CD8-positive, alpha-beta memory T cell (primary cell): ENCODE measurements around the gene KAT5. TPM values are rescaled to one million over a fixed set of nuclear protein-coding genes. Genes with fewer than 3 reads are reported as not detected.
"Not testable (repeated sequence)": the region's sequence is repeated elsewhere in the genome, so short reads cannot be mapped to it uniquely, and the experiment has no call there.

ENCODE experiments used
- CTCF ChIA-PET: fragments of 350-600 bp; sonication (Branson Sonifier 250); formaldehyde crosslinking; loops from one replicate; lab custom pipeline; 2021; ENCODE audit warnings: antibody characterized with exemption; lab: Charles Lee
- POLR2A ChIA-PET: fragments of 350-600 bp; sonication (Branson Sonifier 250); formaldehyde crosslinking; loops from one replicate; lab custom pipeline; 2021; ENCODE audit warnings: antibody characterized with exemption; lab: Charles Lee
- DNase-seq, 5 donors: peaks; one replicate each; pipeline versions ENCODE4 v3.0.0 to v3.0.0-alpha.2; 2020 to 2022; ENCODE audit warnings: mixed read lengths in 1 of 5
- H3K27ac ChIP-seq: one replicate; pipeline ENCODE4 v1.7.0; 2013; ENCODE audit warnings: low read depth, mild to moderate bottlenecking, low read length, moderate library complexity
- H3K27me3 ChIP-seq: 2 replicates; pipeline ENCODE4 v1.7.0; 2013; ENCODE audit warnings: low read length, mild to moderate bottlenecking; ENCODE audit not compliant: insufficient read depth, poor library complexity, severe bottlenecking
- H3K36me3 ChIP-seq: 2 replicates; pipeline ENCODE4 v1.7.0; 2013; ENCODE audit warnings: mild to moderate bottlenecking, low read length, moderate library complexity; ENCODE audit not compliant: insufficient read depth
- H3K4me1 ChIP-seq: 2 replicates; pipeline ENCODE4 v1.7.0; 2013; ENCODE audit warnings: mild to moderate bottlenecking, low read length, moderate library complexity; ENCODE audit not compliant: insufficient read depth
- H3K4me3 ChIP-seq: 2 replicates; pipeline ENCODE4 v1.7.0; 2013; ENCODE audit warnings: mild to moderate bottlenecking, low read length
- H3K9me3 ChIP-seq: 2 replicates; pipeline ENCODE4 v1.7.0; 2013; ENCODE audit warnings: mild to moderate bottlenecking, low read length
- H3K27ac Mint-ChIP-seq, 8 donors: one replicate each; pipeline ENCODE4 v1.8.0; 2020 to 2021; ENCODE audit warnings: mixed read lengths in 8 of 8, mild to moderate bottlenecking in 6 of 8, inconsistent platforms in 3 of 8, moderate library complexity in 3 of 8
- H3K27me3 Mint-ChIP-seq, 2 donors: one replicate each; pipeline ENCODE4 v1.8.0; 2020 to 2021; ENCODE audit warnings: mixed read lengths in 2 of 2, mild to moderate bottlenecking in 1 of 2, moderate library complexity in 1 of 2
- H3K36me3 Mint-ChIP-seq, 3 donors: one replicate each; pipeline ENCODE4 v1.8.0; 2020 to 2021; ENCODE audit warnings: mixed read lengths in 3 of 3, inconsistent platforms in 1 of 3, mild to moderate bottlenecking in 1 of 3
- H3K4me1 Mint-ChIP-seq, 3 donors: one replicate each; pipeline ENCODE4 v1.8.0; 2020 to 2021; ENCODE audit warnings: mixed read lengths in 3 of 3, inconsistent platforms in 1 of 3, mild to moderate bottlenecking in 1 of 3
- H3K4me3 Mint-ChIP-seq, 7 donors: one replicate each; pipeline ENCODE4 v1.8.0; 2020 to 2021; ENCODE audit warnings: mixed read lengths in 7 of 7, mild to moderate bottlenecking in 6 of 7, moderate library complexity in 4 of 7, inconsistent platforms in 2 of 7
- H3K9me3 Mint-ChIP-seq, 5 donors: one replicate each; pipeline ENCODE4 v1.8.0; 2020 to 2022; ENCODE audit warnings: mixed read lengths in 5 of 5, mild to moderate bottlenecking in 3 of 5, moderate library complexity in 2 of 5, inconsistent platforms in 1 of 5
- polyA plus RNA-seq: library from polyadenylated mRNA; unstranded; fragments of 300-500 nt; fragmentation: Illumina TruSeq; gene quantifications from one replicate; pipeline ENCODE4 v1.2.3, GENCODE V29; 2021
- total RNA-seq, 2 experiments: library from RNA; stranded (reverse); gene quantifications; one replicate each; pipeline ENCODE4 v1.2.3, GENCODE V29; 2021

Gene KAT5
- total and polyA plus RNA-seq, 3 experiments from 2014 or later = 49.5 to 87.1 (median 79.9) TPM

GRCh38 chr11:65745049-65745448, 33.0 kb downstream of the KAT5 start:
- ChIA-PET POLR2A (no interaction called here), CTCF (interaction anchor here (0.9 kb wide), 1 partner anchor 9 kb away, joined by 3 read pairs; no protein-coding TSS in a partner anchor)
- H3K9me3 ChIP-seq = no peaks in the 10 kb centered on the region
- peaks cover 22 to 34% of the 10 kb centered on the region in 2 donors for H3K27me3 Mint-ChIP-seq
- H3K36me3 ChIP-seq = no peaks in the 10 kb centered on the region
- no peaks in the 10 kb centered on the region for H3K27me3 ChIP-seq
- H3K4me3 Mint-ChIP-seq = no peak overlapping the region
- H3K36me3 Mint-ChIP-seq = no peaks in the 10 kb centered on the region
- H3K4me1 Mint-ChIP-seq = no peaks in the 10 kb centered on the region
- H3K4me1 ChIP-seq = no peaks in the 10 kb centered on the region
- H3K27ac ChIP-seq = no peak overlapping the region
- H3K4me3 ChIP-seq = no peak overlapping the region
- H3K27ac Mint-ChIP-seq = no peak overlapping the region
- H3K9me3 Mint-ChIP-seq = no peaks in the 10 kb centered on the region
- no peak for DNase-seq

GRCh38 chr11:65762169-65762568, 50.1 kb downstream of the KAT5 start:
- CTCF ChIA-PET = interaction anchor here (1.1 kb wide), 1 partner anchor 8 kb away, joined by 5 read pairs; no protein-coding TSS in a partner anchor
- H3K36me3 Mint-ChIP-seq, H3K4me3 Mint-ChIP-seq, H3K4me1 Mint-ChIP-seq, H3K4me1 ChIP-seq, H3K9me3 ChIP-seq, H3K27ac ChIP-seq, H3K9me3 Mint-ChIP-seq, H3K4me3 ChIP-seq, H3K27ac Mint-ChIP-seq, H3K36me3 ChIP-seq, DNase-seq, POLR2A ChIA-PET, H3K27me3 ChIP-seq: not testable (repeated sequence)
- peaks cover 12 to 34% of the 10 kb centered on the region in 2 donors for H3K27me3 Mint-ChIP-seq

GRCh38 chr11:65762816-65763215, 50.8 kb downstream of the KAT5 start:
- H3K27me3 ChIP-seq, DNase-seq, H3K4me1 ChIP-seq, POLR2A ChIA-PET, H3K4me1 Mint-ChIP-seq, H3K27ac Mint-ChIP-seq, H3K9me3 Mint-ChIP-seq, H3K4me3 ChIP-seq, CTCF ChIA-PET, H3K4me3 Mint-ChIP-seq, H3K27ac ChIP-seq, H3K36me3 ChIP-seq, H3K9me3 ChIP-seq, H3K36me3 Mint-ChIP-seq: not testable (repeated sequence)
- peaks cover 11 to 29% of the 10 kb centered on the region in 2 donors for H3K27me3 Mint-ChIP-seq

GRCh38 chr11:65764434-65764833, 52.4 kb downstream of the KAT5 start:
- ChIA-PET CTCF (interaction anchor here (2.4 kb wide), 1 partner anchor 53 kb away, joined by 6 read pairs; the partner anchor contains the start of gene KAT5), POLR2A (no interaction called here)
- no peaks in the 10 kb centered on the region for H3K9me3 ChIP-seq
- no peak overlapping the region for H3K4me3 Mint-ChIP-seq
- H3K9me3 Mint-ChIP-seq = no peaks in the 10 kb centered on the region
- H3K27me3 Mint-ChIP-seq = peaks cover 3 to 19% of the 10 kb centered on the region in 2 donors
- no peaks in the 10 kb centered on the region for H3K4me1 ChIP-seq
- no peaks in the 10 kb centered on the region for H3K4me1 Mint-ChIP-seq
- DNase-seq = no peak
- H3K27me3 ChIP-seq = no peaks in the 10 kb centered on the region
- H3K36me3 ChIP-seq = no peaks in the 10 kb centered on the region
- H3K27ac Mint-ChIP-seq = no peak overlapping the region
- no peak overlapping the region for H3K4me3 ChIP-seq
- H3K27ac ChIP-seq = no peak overlapping the region
- H3K36me3 Mint-ChIP-seq = no peaks in the 10 kb centered on the region

- H3K36me3 ChIP-seq = no peaks in the 10 kb centered on the region
- Mint-ChIP-seq H3K27ac (no peak overlapping the region), H3K36me3 (no peaks in the 10 kb centered on the region), H3K4me3 (no peak overlapping the region), H3K27me3 (peaks cover 0 to 2% of the 10 kb centered on the region in 2 donors), H3K9me3 (no peaks in the 10 kb centered on the region), H3K4me1 (peaks cover 3 to 5% (median 4%) of the 10 kb centered on the region in 3 donors)
- no peaks in the 10 kb centered on the region for H3K4me1 ChIP-seq
- no peak overlapping the region for H3K27ac ChIP-seq
- no peak overlapping the region for H3K4me3 ChIP-seq
- H3K9me3 ChIP-seq = no peaks in the 10 kb centered on the region
- no peaks in the 10 kb centered on the region for H3K27me3 ChIP-seq
- POLR2A ChIA-PET = no interaction called here
- CTCF ChIA-PET = interaction anchor here (1.4 to 2.4 kb wide), 2 partner anchors 55 to 141 kb away, joined by 3 to 6 read pairs; partner anchors contain the start of gene KAT5
- no peak for DNase-seq
Observed at GRCh38 chr11:65766535-65766934, 54.5 kb downstream of the KAT5 start.

- POLR2A ChIA-PET = no interaction called here
- Mint-ChIP-seq H3K36me3 (no peaks in the 10 kb centered on the region), H3K4me1 (peaks cover 3 to 5% (median 4%) of the 10 kb centered on the region in 3 donors), H3K27me3 (no peaks in the 10 kb centered on the region), H3K4me3 (no peak overlapping the region), H3K27ac (no peak overlapping the region), H3K9me3 (no peaks in the 10 kb centered on the region)
- CTCF ChIA-PET = interaction anchor here (1.1 to 1.4 kb wide), 3 partner anchors 12 to 142 kb away, joined by 3 to 5 read pairs (median 3); partner anchors contain the start of gene KAT5
- DNase-seq = no peak
- Histone ChIP-seq H3K4me1 (no peaks in the 10 kb centered on the region), H3K27me3 (no peaks in the 10 kb centered on the region), H3K27ac (no peak overlapping the region), H3K4me3 (no peak overlapping the region), H3K36me3 (no peaks in the 10 kb centered on the region), H3K9me3 (no peaks in the 10 kb centered on the region)
Observed at GRCh38 chr11:65767406-65767805, 55.4 kb downstream of the KAT5 start.

GRCh38 chr11:65767806-65768205, 55.8 kb downstream of the KAT5 start:
- POLR2A ChIA-PET, H3K4me3 Mint-ChIP-seq, DNase-seq, H3K36me3 Mint-ChIP-seq, H3K4me3 ChIP-seq, H3K9me3 Mint-ChIP-seq, H3K27me3 ChIP-seq, H3K27me3 Mint-ChIP-seq, H3K27ac ChIP-seq, H3K4me1 ChIP-seq, H3K4me1 Mint-ChIP-seq, H3K36me3 ChIP-seq, H3K27ac Mint-ChIP-seq, H3K9me3 ChIP-seq: not testable (repeated sequence)
- CTCF ChIA-PET = interaction anchor here (1.1 to 1.4 kb wide), 2 partner anchors 12 to 56 kb away, joined by 3 to 5 read pairs; partner anchors contain the start of gene KAT5
